GM21576 (cell line): ENCODE results near the gene DEGS2.

ENCODE experiments used
- ATAC-seq: cut with Tn5 transposase; IDR thresholded peaks from one replicate; pipeline ENCODE4 v1.9.1; 2021; ENCODE audit warnings: mild to moderate bottlenecking, moderate library complexity; ENCODE audit not compliant: unreplicated experiment

DEGS2 gene

DNA sequence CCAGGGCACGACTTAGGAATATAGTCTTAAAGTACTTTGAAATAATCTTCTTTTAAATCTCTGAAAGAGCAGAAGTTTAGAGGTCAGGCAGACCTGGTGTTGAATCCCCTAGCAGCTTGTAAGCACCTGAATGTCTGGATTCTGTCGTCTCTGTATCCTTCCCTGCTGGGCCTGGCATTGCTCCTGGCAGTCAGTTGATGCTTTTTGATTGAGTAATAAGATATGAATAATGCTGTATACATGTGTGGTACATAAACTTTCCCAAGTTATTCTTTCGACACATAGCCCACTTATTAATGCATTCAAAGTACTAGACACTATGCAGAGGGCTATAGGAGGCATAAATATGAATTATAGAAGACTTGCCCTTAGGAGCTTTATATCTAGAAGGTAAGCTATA, 62.8 kb downstream of the DEGS2 start:
- no peak for ATAC-seq
